SK-N-SH (cell line): Measurements from ENCODE around the gene KRTAP4-16. TPM values are rescaled to one million over a fixed set of nuclear protein-coding genes. Genes with fewer than 3 reads are reported as not detected.

Source experiments
- CTCF ChIA-PET: fragments of 300-600, 350-600 bp; formaldehyde crosslinking; extraction: SDS; loops from one replicate; lab custom pipeline; 2021; lab: Yijun Ruan, JAX
- POLR2A ChIA-PET: fragments of 350-600 bp; sonication (Branson Sonifier 250); formaldehyde crosslinking; extraction: SDS; loops from one replicate; lab custom pipeline; 2020; ENCODE audit warnings: antibody characterized with exemption, inconsistent platforms; lab: Yijun Ruan, JAX
- DNase-seq: peaks from one replicate; pipeline ENCODE4 v3.0.0; 2012
- H2AFZ ChIP-seq: fragments of 200-600 bp; sonication (generic); 2 replicates; pipeline ENCODE4 v1.8.1; 2016; ENCODE audit warnings: antibody characterized with exemption, mild to moderate bottlenecking, low read depth
- H3F3A ChIP-seq: fragments of 200-600 bp; sonication (generic); replicated peaks from 2 replicates; pipeline ENCODE3; 2016; ENCODE audit warnings: antibody characterized with exemption, mild to moderate bottlenecking; ENCODE audit not compliant: insufficient read depth
- H3K27ac ChIP-seq, 2 experiments: fragments of 200-500 bp in 1 of 2; fragments of 200-600 bp in 1 of 2; sonication (Bioruptor generic) in 1 of 2; sonication (generic), shearing (Covaris generic) in 1 of 2; 2 replicates each; pipeline versions ENCODE4 v1.5.1 to v1.6.1; 2014 to 2016; ENCODE audit warnings: low read depth in 2 of 2, inconsistent platforms in 1 of 2, low read length in 1 of 2, mild to moderate bottlenecking in 1 of 2, mixed read lengths in 1 of 2
- H3K27me3 ChIP-seq: fragments of 200-600 bp; sonication (generic), shearing (Covaris generic); 2 replicates; pipeline ENCODE4 v1.6.1; 2016; ENCODE audit warnings: mixed run types; ENCODE audit not compliant: insufficient read depth
- H3K36me3 ChIP-seq, 2 experiments: fragments of 200-500 bp in 1 of 2; fragments of 200-600 bp in 1 of 2; sonication (Bioruptor generic) in 1 of 2; sonication (generic) in 1 of 2; replicated peaks in 1 of 2; 2 replicates each; pipeline versions ENCODE3 to v1.5.1; 2014 to 2016; ENCODE audit warnings: low read length in 1 of 2, mild to moderate bottlenecking in 1 of 2; ENCODE audit not compliant: insufficient read depth in 2 of 2, control insufficient read depth in 1 of 2
- H3K4me1 ChIP-seq, 2 experiments: fragments of 200-500 bp in 1 of 2; fragments of 200-600 bp in 1 of 2; sonication (Bioruptor generic) in 1 of 2; sonication (generic), shearing (Covaris generic) in 1 of 2; 2 replicates each; pipeline versions ENCODE4 v1.5.1 to v1.6.1; 2014 to 2016; ENCODE audit warnings: low read depth in 1 of 2, low read length in 1 of 2, mixed run types in 1 of 2; ENCODE audit not compliant: insufficient read depth in 2 of 2, control insufficient read depth in 1 of 2
- H3K4me2 ChIP-seq: fragments of 200-600 bp; sonication (generic), shearing (Covaris generic); 2 replicates; pipeline ENCODE4 v1.6.1; 2017; ENCODE audit warnings: mixed run types
- H3K4me3 ChIP-seq, 2 experiments: fragments of 200-500 bp in 1 of 2; fragments of 200-600 bp in 1 of 2; sonication (Bioruptor generic) in 1 of 2; sonication (generic), shearing (Covaris generic) in 1 of 2; 2 replicates each; pipeline versions ENCODE4 v1.5.1 to v1.8.1; 2014 to 2016; ENCODE audit warnings: low read depth in 2 of 2, inconsistent platforms in 1 of 2, low read length in 1 of 2, mild to moderate bottlenecking in 1 of 2, mixed read lengths in 1 of 2, moderate library complexity in 1 of 2
- H3K79me2 ChIP-seq: fragments of 200-600 bp; sonication (generic); 2 replicates; pipeline ENCODE4 v1.8.1; 2017; ENCODE audit warnings: mild to moderate bottlenecking; ENCODE audit not compliant: insufficient read depth
- H3K9ac ChIP-seq: fragments of 200-600 bp; sonication (generic); 2 replicates; pipeline ENCODE4 v1.6.1; 2017; ENCODE audit warnings: mixed run types
- H3K9me2 ChIP-seq: fragments of 200-600 bp; sonication (generic); 2 replicates; pipeline ENCODE4 v1.6.1; 2017; ENCODE audit warnings: mixed run types
- H3K9me3 ChIP-seq: fragments of 200-600 bp; sonication (generic); 2 replicates; pipeline ENCODE4 v1.6.1; 2017; ENCODE audit warnings: mixed run types, mild to moderate bottlenecking, moderate library complexity
- H4K20me1 ChIP-seq: fragments of 200-600 bp; sonication (generic); 2 replicates; pipeline ENCODE4 v1.6.1; 2017; ENCODE audit warnings: mild to moderate bottlenecking, mixed run types; ENCODE audit not compliant: insufficient read depth
- ELF1 ChIP-seq: IDR thresholded peaks from 2 replicates; pipeline ENCODE4 v1.4.0; 2012
- FOXJ3 ChIP-seq: sonication (generic); formaldehyde crosslinking; IDR thresholded peaks from 2 replicates; pipeline ENCODE4 v1.5.1; 2020; ENCODE audit warnings: mild to moderate bottlenecking, missing genetic modification reagents
- GATA2 ChIP-seq: sonication (generic); formaldehyde crosslinking; IDR thresholded peaks from 2 replicates; pipeline ENCODE4 v1.5.0; 2020; ENCODE audit warnings: mild to moderate bottlenecking, missing genetic modification reagents
- RFX5 ChIP-seq: IDR thresholded peaks from 2 replicates; pipeline ENCODE4 v1.6.1; 2012; ENCODE audit warnings: mild to moderate bottlenecking, improper control_type of control experiment, low read length
- SIN3A ChIP-seq: IDR thresholded peaks from 2 replicates; pipeline ENCODE4 v1.6.1; 2012; ENCODE audit warnings: low read depth, mild to moderate bottlenecking, low read length, moderate library complexity, borderline replicate concordance
- SMC3 ChIP-seq: IDR thresholded peaks from 2 replicates; pipeline ENCODE4 v1.6.1; 2012; ENCODE audit warnings: low read depth, low read length, improper control_type of control experiment
- YY1 ChIP-seq: IDR thresholded peaks from 2 replicates; pipeline ENCODE4 v1.4.0; 2012; ENCODE audit warnings: low read depth, mild to moderate bottlenecking
- WGBS: methylation state at CpG from one replicate; pipeline ENCODE4 v1.1.6; 2017; ENCODE audit warnings: low lambda C conversion rate; 5-methylcytosine and 5-hydroxymethylcytosine counted together
- polyA plus RNA-seq, 3 experiments: library from polyadenylated mRNA; depleted of rRNA; stranded (reverse); fragments of >200 nt; gene quantifications; 2 replicates each; pipeline ENCODE4 v1.2.3, GENCODE V29; 2012
- TF ChIP-seq, protein P1 (sequence below): IDR thresholded peaks from 2 replicates; pipeline ENCODE4; 2012
- TF ChIP-seq, protein P2 (sequence below): IDR thresholded peaks from 2 replicates; pipeline ENCODE4 v1.4.0; 2012; ENCODE audit warnings: low read depth, borderline replicate concordance

KRTAP4-16 gene
- polyA plus RNA-seq, 1 of the 3 experiments (the other 2 are of a cell fraction), result not detected

DNA sequence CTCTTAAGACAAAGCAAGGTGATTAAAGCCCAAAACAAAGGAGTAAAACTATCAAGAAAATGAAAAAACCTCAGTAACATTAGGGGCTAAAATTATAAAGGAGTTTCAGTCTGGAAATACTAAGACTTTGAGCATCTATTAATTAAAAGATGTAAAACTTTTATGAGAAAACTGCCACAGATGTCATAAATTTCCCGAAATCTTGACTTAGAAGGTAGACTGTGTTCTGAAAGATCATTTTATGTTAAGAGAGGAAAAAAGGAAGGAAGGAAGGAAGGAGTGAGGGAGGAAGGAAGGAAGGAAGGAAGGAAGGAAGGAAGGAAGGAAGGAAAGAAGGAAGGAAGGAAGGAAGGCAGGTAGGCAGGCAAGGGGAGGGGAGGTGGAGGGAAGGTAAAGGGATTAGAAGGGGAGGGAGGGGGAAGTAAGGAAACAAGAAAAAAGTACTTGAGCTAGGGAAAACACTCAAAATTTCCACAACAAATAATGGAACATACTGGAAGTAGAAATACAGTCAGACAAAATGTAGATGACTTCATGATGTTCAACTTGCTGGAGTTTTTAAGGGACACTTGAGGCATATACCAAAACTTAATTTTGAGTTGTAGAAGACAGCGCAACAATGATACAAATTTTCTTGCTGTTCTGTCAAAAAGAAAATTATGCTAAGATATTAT lies 45.7 kb upstream of the KRTAP4-16 start (continued):
- TF ChIP-seq, protein P1, sequence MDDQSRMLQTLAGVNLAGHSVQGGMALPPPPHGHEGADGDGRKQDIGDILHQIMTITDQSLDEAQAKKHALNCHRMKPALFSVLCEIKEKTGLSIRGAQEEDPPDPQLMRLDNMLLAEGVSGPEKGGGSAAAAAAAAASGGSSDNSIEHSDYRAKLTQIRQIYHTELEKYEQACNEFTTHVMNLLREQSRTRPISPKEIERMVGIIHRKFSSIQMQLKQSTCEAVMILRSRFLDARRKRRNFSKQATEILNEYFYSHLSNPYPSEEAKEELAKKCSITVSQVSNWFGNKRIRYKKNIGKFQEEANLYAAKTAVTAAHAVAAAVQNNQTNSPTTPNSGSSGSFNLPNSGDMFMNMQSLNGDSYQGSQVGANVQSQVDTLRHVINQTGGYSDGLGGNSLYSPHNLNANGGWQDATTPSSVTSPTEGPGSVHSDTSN, result no peak
- no peak for TF ChIP-seq GATA2 (CRISPR knock-in tag)
- no peak for TF ChIP-seq RFX5
- no peak for TF ChIP-seq SMC3
- TF ChIP-seq, all 33 proteins: peak for 0

DNA sequence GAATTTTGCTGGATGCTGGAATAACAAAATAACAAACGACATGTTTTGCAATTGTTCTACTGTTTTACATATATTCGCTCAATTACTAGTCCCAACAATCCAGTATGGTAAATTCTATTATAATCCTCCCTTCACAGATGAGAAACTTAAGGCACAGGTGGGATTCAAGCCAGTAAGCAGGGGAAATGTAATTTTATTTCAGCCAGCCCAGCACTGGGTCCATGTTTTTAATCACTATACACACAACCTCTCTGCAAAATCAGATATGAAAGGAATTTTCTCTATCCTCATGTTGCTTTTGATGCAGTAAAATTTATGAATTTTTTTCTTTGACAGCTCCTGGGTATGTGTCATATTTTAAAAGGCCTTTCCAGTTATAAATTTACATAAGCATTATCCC lies 43.3 kb upstream of the KRTAP4-16 start:
- no peak overlapping the region for H3K4me3 ChIP-seq
- H3F3A ChIP-seq, result no peaks in the 10 kb centered on the region
- no peak for TF ChIP-seq YY1
- no peak for TF ChIP-seq FOXJ3 (CRISPR knock-in tag)
- H3K27me3 ChIP-seq, result 0 out of 2 replicates have a peak, but pooled peaks cover 4% of the 10 kb centered on the region
- POLR2A ChIA-PET, result no interaction called here
- 0 out of 2 replicates have a peak, but pooled peaks cover 5% of the 10 kb centered on the region for H3K9me3 ChIP-seq
- H3K9ac ChIP-seq, result no peak overlapping the region
- no peak overlapping the region for H3K4me2 ChIP-seq
- H4K20me1 ChIP-seq, result no peaks in the 10 kb centered on the region
- H3K27ac ChIP-seq, result no peak overlapping the region
- H3K79me2 ChIP-seq, result no peaks in the 10 kb centered on the region
- 9% methylated on average over 2 of the region's 2 CpGs for WGBS
- no peaks in the 10 kb centered on the region for H3K36me3 ChIP-seq
- no peaks in the 10 kb centered on the region for H3K4me1 ChIP-seq
- CTCF ChIA-PET, result no interaction called here
- no peak overlapping the region for H2AFZ ChIP-seq
- no peak for DNase-seq
- no peaks in the 10 kb centered on the region for H3K9me2 ChIP-seq

DNA sequence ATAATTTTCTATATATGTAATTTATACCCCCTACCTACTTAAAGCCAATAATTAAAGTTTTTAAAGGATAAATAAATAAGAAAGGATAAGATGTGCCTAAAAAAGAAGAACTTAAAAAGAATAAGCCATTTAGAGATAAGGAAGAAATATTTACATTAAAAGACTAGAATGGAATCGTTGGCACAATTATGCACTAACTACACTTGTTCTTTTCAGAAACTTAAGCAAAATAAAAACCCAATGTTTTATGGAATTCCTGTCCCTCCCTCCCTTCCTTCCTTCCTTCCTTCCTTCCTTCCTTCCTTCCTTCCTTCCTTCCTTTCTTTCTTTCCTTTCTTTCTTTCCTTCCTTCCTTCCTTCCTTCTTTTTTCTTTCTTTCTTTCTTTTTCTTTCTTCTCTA lies 42.8 kb upstream of the KRTAP4-16 start:
- H3F3A ChIP-seq, result no peaks in the 10 kb centered on the region
- H3K27ac ChIP-seq, result no peak overlapping the region
- 0 out of 2 replicates have a peak, but pooled peaks cover 1% of the 10 kb centered on the region for H3K27me3 ChIP-seq
- no peaks in the 10 kb centered on the region for H3K4me1 ChIP-seq
- ChIA-PET POLR2A (no interaction called here), CTCF (no interaction called here)
- no peak overlapping the region for H3K9ac ChIP-seq
- no peak overlapping the region for H3K4me3 ChIP-seq
- H3K36me3 ChIP-seq, result no peaks in the 10 kb centered on the region
- TF ChIP-seq SMC3, result no peak
- TF ChIP-seq FOXJ3 (CRISPR knock-in tag), result no peak
- TF ChIP-seq, protein P2, sequence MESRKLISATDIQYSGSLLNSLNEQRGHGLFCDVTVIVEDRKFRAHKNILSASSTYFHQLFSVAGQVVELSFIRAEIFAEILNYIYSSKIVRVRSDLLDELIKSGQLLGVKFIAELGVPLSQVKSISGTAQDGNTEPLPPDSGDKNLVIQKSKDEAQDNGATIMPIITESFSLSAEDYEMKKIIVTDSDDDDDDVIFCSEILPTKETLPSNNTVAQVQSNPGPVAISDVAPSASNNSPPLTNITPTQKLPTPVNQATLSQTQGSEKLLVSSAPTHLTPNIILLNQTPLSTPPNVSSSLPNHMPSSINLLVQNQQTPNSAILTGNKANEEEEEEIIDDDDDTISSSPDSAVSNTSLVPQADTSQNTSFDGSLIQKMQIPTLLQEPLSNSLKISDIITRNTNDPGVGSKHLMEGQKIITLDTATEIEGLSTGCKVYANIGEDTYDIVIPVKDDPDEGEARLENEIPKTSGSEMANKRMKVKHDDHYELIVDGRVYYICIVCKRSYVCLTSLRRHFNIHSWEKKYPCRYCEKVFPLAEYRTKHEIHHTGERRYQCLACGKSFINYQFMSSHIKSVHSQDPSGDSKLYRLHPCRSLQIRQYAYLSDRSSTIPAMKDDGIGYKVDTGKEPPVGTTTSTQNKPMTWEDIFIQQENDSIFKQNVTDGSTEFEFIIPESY, result no peak
- no peak for TF ChIP-seq SIN3A
- TF ChIP-seq YY1, result no peak
- TF ChIP-seq GATA2 (CRISPR knock-in tag), result no peak
- no peak for TF ChIP-seq ELF1
- H2AFZ ChIP-seq, result no peak overlapping the region
- H3K9me3 ChIP-seq, result 0 out of 2 replicates have a peak, but pooled peaks cover 5% of the 10 kb centered on the region
- no peak for DNase-seq
- no peaks in the 10 kb centered on the region for H3K9me2 ChIP-seq
- no peaks in the 10 kb centered on the region for H4K20me1 ChIP-seq
- WGBS, result 9% methylated on average over 1 of the region's 1 CpG
- no peak overlapping the region for H3K4me2 ChIP-seq
- H3K79me2 ChIP-seq, result no peaks in the 10 kb centered on the region
